HepG2 (cell line): ENCODE results near the gene QRICH2. TPM values are rescaled to one million over a fixed set of nuclear protein-coding genes. Genes with fewer than 3 reads are reported as not detected.

ENCODE experiments used
- ARID3A ChIP-seq: IDR thresholded peaks from 2 replicates; pipeline ENCODE4 v1.6.1; 2012; ENCODE audit warnings: low read depth, low read length, improper control_type of control experiment
- ARNTL ChIP-seq: sonication (generic); formaldehyde crosslinking; IDR thresholded peaks from 2 replicates; pipeline ENCODE4 v1.4.0; 2020; ENCODE audit warnings: mild to moderate bottlenecking, missing genetic modification reagents
- HHEX ChIP-seq: IDR thresholded peaks from 2 replicates; pipeline ENCODE4 v1.6.1; 2016; ENCODE audit warnings: control low read depth
- KDM5B ChIP-seq: sonication (generic); formaldehyde crosslinking; IDR thresholded peaks from 2 replicates; pipeline ENCODE4 v1.4.0; 2020; ENCODE audit warnings: missing genetic modification reagents, mild to moderate bottlenecking, borderline replicate concordance
- KMT2B ChIP-seq: IDR thresholded peaks from 2 replicates; pipeline ENCODE4 v1.6.1; 2016; ENCODE audit warnings: missing genetic modification reagents, missing compliant biosample characterization
- LBX2 ChIP-seq: sonication (generic); formaldehyde crosslinking; IDR thresholded peaks from 2 replicates; pipeline ENCODE4 v1.5.0; 2020; ENCODE audit warnings: missing genetic modification reagents, mild to moderate bottlenecking, borderline replicate concordance
- REPIN1 ChIP-seq: sonication (generic); formaldehyde crosslinking; IDR thresholded peaks from 2 replicates; pipeline ENCODE4 v1.8.0; 2022; ENCODE audit warnings: missing genetic modification reagents, low read depth, mild to moderate bottlenecking, borderline replicate concordance
- SETDB1 ChIP-seq: sonication (generic); formaldehyde crosslinking; IDR thresholded peaks from 2 replicates; pipeline ENCODE4 v1.5.1; 2020; ENCODE audit warnings: missing genetic modification reagents, mild to moderate bottlenecking, borderline replicate concordance
- TBP ChIP-seq: sonication (generic); formaldehyde crosslinking; IDR thresholded peaks from 2 replicates; pipeline ENCODE4 v1.5.0; 2020; ENCODE audit warnings: missing genetic modification reagents
- TIGD3 ChIP-seq: sonication (generic); formaldehyde crosslinking; IDR thresholded peaks from 2 replicates; pipeline ENCODE4 v1.5.1; 2020; ENCODE audit warnings: mild to moderate bottlenecking, missing genetic modification reagents, borderline replicate concordance
- TMF1 ChIP-seq: sonication (generic); formaldehyde crosslinking; IDR thresholded peaks from 2 replicates; pipeline ENCODE4 v1.8.1; 2022; ENCODE audit warnings: low read depth, missing genetic modification reagents
- U2AF2 ChIP-seq: fragments of 200-400 bp; formaldehyde crosslinking; IDR thresholded peaks from 2 replicates; pipeline ENCODE4 v1.6.1; 2017; ENCODE audit warnings: low read depth, mild to moderate bottlenecking, low read length
- ZBTB38 ChIP-seq: sonication (generic); formaldehyde crosslinking; IDR thresholded peaks from 2 replicates; pipeline ENCODE4 v1.5.1; 2020; ENCODE audit warnings: mild to moderate bottlenecking, missing genetic modification reagents
- ZFP36L1 ChIP-seq: sonication (generic); formaldehyde crosslinking; IDR thresholded peaks from 2 replicates; pipeline ENCODE4 v1.8.0; 2022; ENCODE audit warnings: mild to moderate bottlenecking, missing genetic modification reagents, moderate library complexity
- ZNF234 ChIP-seq: sonication (generic); formaldehyde crosslinking; conservative IDR thresholded peaks from 2 replicates; pipeline ENCODE4 v1.5.1; 2020; ENCODE audit warnings: mild to moderate bottlenecking, missing genetic modification reagents
- ZNF335 ChIP-seq: sonication (generic); formaldehyde crosslinking; IDR thresholded peaks from 2 replicates; pipeline ENCODE4 v1.4.0; 2020; ENCODE audit warnings: missing genetic modification reagents
- ZNF350 ChIP-seq: sonication (generic); formaldehyde crosslinking; IDR thresholded peaks from 2 replicates; pipeline ENCODE4 v1.4.0; 2020; ENCODE audit warnings: mild to moderate bottlenecking, low read depth, missing genetic modification reagents, borderline replicate concordance
- ZNF382 ChIP-seq: sonication (generic); formaldehyde crosslinking; IDR thresholded peaks from 2 replicates; pipeline ENCODE4 v1.5.0; 2020; ENCODE audit warnings: missing genetic modification reagents, mild to moderate bottlenecking, borderline replicate concordance
- ZNF672 ChIP-seq: sonication (generic); formaldehyde crosslinking; IDR thresholded peaks from 2 replicates; pipeline ENCODE4 v1.8.1; 2022; ENCODE audit warnings: missing genetic modification reagents
- ZNF720 ChIP-seq: sonication (generic); formaldehyde crosslinking; IDR thresholded peaks from 2 replicates; pipeline ENCODE4 v1.4.0; 2020; ENCODE audit warnings: missing genetic modification reagents
- ZNF766 ChIP-seq: sonication (generic); formaldehyde crosslinking; IDR thresholded peaks from 2 replicates; pipeline ENCODE4 v1.5.0; 2020; ENCODE audit warnings: missing genetic modification reagents, borderline replicate concordance
- ZNF777 ChIP-seq: sonication (generic); formaldehyde crosslinking; IDR thresholded peaks from 2 replicates; pipeline ENCODE4 v1.4.0; 2020; ENCODE audit warnings: missing genetic modification reagents
- polyA plus RNA-seq, 8 experiments: library from polyadenylated mRNA; depleted of rRNA in 3 of 8; stranded (reverse) in 7 of 8; unstranded in 1 of 8; fragments of >200 nt; fragmentation: Illumina TruSeq in 4 of 8; extraction: Trizol in 4 of 8; gene quantifications; 2 replicates each; pipeline versions ENCODE4 v1.2.1 to v1.2.3, GENCODE V29; 2011 to 2016; ENCODE audit warnings: low read depth in 4 of 8, missing spikeins in 1 of 8, mixed read lengths in 1 of 8; ENCODE audit not compliant: insufficient read depth in 1 of 8
- total RNA-seq, 5 experiments: library from RNA; depleted of rRNA; stranded (reverse); fragments of >200 nt; fragmentation: Illumina TruSeq; extraction: Trizol; gene quantifications; 2 replicates each; pipeline ENCODE4 v1.2.3, GENCODE V29; 2016; ENCODE audit warnings: low read depth in 1 of 5
- TF ChIP-seq, protein P1 (sequence below): IDR thresholded peaks from 2 replicates; pipeline ENCODE4 v1.6.1; 2016; ENCODE audit warnings: low read depth, missing genetic modification reagents, missing compliant biosample characterization

Gene QRICH2
- total and polyA plus RNA-seq, 2 of the 13 experiments (the other 11 are each of a cell fraction or from before 2014, with no cell fraction given): 3.7 to 5.7 TPM

GRCh38 chr17:76357597-76358158, 49.6 kb upstream of the QRICH2 start (continued):
- TF ChIP-seq, protein P1, sequence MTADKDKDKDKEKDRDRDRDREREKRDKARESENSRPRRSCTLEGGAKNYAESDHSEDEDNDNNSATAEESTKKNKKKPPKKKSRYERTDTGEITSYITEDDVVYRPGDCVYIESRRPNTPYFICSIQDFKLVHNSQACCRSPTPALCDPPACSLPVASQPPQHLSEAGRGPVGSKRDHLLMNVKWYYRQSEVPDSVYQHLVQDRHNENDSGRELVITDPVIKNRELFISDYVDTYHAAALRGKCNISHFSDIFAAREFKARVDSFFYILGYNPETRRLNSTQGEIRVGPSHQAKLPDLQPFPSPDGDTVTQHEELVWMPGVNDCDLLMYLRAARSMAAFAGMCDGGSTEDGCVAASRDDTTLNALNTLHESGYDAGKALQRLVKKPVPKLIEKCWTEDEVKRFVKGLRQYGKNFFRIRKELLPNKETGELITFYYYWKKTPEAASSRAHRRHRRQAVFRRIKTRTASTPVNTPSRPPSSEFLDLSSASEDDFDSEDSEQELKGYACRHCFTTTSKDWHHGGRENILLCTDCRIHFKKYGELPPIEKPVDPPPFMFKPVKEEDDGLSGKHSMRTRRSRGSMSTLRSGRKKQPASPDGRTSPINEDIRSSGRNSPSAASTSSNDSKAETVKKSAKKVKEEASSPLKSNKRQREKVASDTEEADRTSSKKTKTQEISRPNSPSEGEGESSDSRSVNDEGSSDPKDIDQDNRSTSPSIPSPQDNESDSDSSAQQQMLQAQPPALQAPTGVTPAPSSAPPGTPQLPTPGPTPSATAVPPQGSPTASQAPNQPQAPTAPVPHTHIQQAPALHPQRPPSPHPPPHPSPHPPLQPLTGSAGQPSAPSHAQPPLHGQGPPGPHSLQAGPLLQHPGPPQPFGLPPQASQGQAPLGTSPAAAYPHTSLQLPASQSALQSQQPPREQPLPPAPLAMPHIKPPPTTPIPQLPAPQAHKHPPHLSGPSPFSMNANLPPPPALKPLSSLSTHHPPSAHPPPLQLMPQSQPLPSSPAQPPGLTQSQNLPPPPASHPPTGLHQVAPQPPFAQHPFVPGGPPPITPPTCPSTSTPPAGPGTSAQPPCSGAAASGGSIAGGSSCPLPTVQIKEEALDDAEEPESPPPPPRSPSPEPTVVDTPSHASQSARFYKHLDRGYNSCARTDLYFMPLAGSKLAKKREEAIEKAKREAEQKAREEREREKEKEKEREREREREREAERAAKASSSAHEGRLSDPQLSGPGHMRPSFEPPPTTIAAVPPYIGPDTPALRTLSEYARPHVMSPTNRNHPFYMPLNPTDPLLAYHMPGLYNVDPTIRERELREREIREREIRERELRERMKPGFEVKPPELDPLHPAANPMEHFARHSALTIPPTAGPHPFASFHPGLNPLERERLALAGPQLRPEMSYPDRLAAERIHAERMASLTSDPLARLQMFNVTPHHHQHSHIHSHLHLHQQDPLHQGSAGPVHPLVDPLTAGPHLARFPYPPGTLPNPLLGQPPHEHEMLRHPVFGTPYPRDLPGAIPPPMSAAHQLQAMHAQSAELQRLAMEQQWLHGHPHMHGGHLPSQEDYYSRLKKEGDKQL (CRISPR knock-in tag): no peak
- TF ChIP-seq TIGD3 (CRISPR knock-in tag): no peak
- TF ChIP-seq TBP (CRISPR knock-in tag): no peak
- no peak for TF ChIP-seq ZNF382 (CRISPR knock-in tag)
- no peak for TF ChIP-seq ZNF720 (CRISPR knock-in tag)
- TF ChIP-seq ZNF234 (CRISPR knock-in tag): no peak
- no peak for TF ChIP-seq KDM5B
- no peak for TF ChIP-seq ZNF672
- peak; percentile 24; the same call in 1 of the 2 replicates for TF ChIP-seq ZNF350
- TF ChIP-seq ZNF766: no peak
- no peak for TF ChIP-seq ARNTL (CRISPR knock-in tag)
- TF ChIP-seq ARID3A: no peak
- no peak for TF ChIP-seq REPIN1 (CRISPR knock-in tag)
- TF ChIP-seq ZBTB38: peak; percentile 87; the same call in 1 of the 2 replicates
- TF ChIP-seq TMF1 (CRISPR knock-in tag): no peak
- TF ChIP-seq ZNF335 (CRISPR knock-in tag): no peak
- TF ChIP-seq SETDB1 (CRISPR knock-in tag): no peak
- no peak; the same call in 1 of the 2 replicates for TF ChIP-seq KMT2B (CRISPR knock-in tag)
- TF ChIP-seq U2AF2: no peak
- no peak for TF ChIP-seq LBX2 (CRISPR knock-in tag)
- no peak for TF ChIP-seq HHEX (CRISPR knock-in tag)
- TF ChIP-seq ZNF777 (CRISPR knock-in tag): no peak
- TF ChIP-seq ZFP36L1 (CRISPR knock-in tag): no peak
